Measurements from ENCODE around the gene EML2. TPM values are rescaled to one million over a fixed set of nuclear protein-coding genes. Genes with fewer than 3 reads are reported as not detected.

Gene EML2
- total RNA-seq, 2 donors from 2014 or later = 25.7 to 60.6 TPM

GRCh38 chr19:45571457-45572220 is 67.6 kb downstream of the EML2 start:
- 76 to 78% methylated on average over 8 of the region's 8 CpGs for WGBS, 2 donors
- no peak for TF ChIP-seq POLR2A (IDR thresholded peaks at IDR 0.05)
- TF ChIP-seq CTCF (IDR thresholded peaks at IDR 0.05) = no peak
- Histone ChIP-seq H3K4me1 (peaks cover 22% of the 10 kb centered on the region), H3K9me3 (no peaks in the 10 kb centered on the region), H3K36me3 (replicated peaks in 1 of 2; ENCODE audit: insufficient read depth in 1 of 2, low read depth in 2 of 2) (no peaks in the 10 kb centered on the region), H3K27me3 (no peaks in the 10 kb centered on the region), H3K4me3 (no peak overlapping the region), H3K27ac (no peak overlapping the region)
- intact Hi-C loops (cut with DNase I) = loop anchor here (10.0 kb wide), 1 partner anchor 57 kb away; no protein-coding TSS in a partner anchor
- no peak for ATAC-seq
- no peak for DNase-seq

- intact Hi-C loops (cut with DNase I) = loop anchor here (10.0 kb wide), 1 partner anchor 55 kb away; no protein-coding TSS in a partner anchor
- no peak overlapping the region for H3K4me3 ChIP-seq
- H3K4me1 ChIP-seq = peaks cover 5% of the 10 kb centered on the region
- TF ChIP-seq CTCF (IDR thresholded peaks at IDR 0.05) = peak; percentile 54 to 72 (median 70)
- no peak for TF ChIP-seq POLR2A (IDR thresholded peaks at IDR 0.05)
- DNase-seq (peak; percentile 52 to 70 (median 67)), ATAC-seq (peak; percentile 76)
- H3K9me3 ChIP-seq = no peaks in the 10 kb centered on the region
- H3K27ac ChIP-seq = no peak overlapping the region
- no peaks in the 10 kb centered on the region for H3K36me3 ChIP-seq (replicated peaks in 1 of 2; ENCODE audit: insufficient read depth in 1 of 2, low read depth in 2 of 2)
- H3K27me3 ChIP-seq = no peaks in the 10 kb centered on the region
- 53 to 57% methylated on average over 15 of the region's 15 CpGs for WGBS, 2 donors
Observed at GRCh38 chr19:45569619-45570421, 69.4 kb downstream of the EML2 start.

- no peaks in the 10 kb centered on the region for H3K27me3 ChIP-seq
- ATAC-seq = peak; percentile 25
- H3K36me3 ChIP-seq (replicated peaks in 1 of 2; ENCODE audit: insufficient read depth in 1 of 2, low read depth in 2 of 2) = no peaks in the 10 kb centered on the region
- no peaks in the 10 kb centered on the region for H3K4me1 ChIP-seq
- intact Hi-C loops (cut with DNase I) = no loop called here
- no peak for DNase-seq
- H3K4me3 ChIP-seq = no peak overlapping the region
- no peak for TF ChIP-seq POLR2A (IDR thresholded peaks at IDR 0.05)
- no peak for TF ChIP-seq CTCF (IDR thresholded peaks at IDR 0.05)
- H3K27ac ChIP-seq = peak overlapping the region in 1 of 4 donors; percentile 46
- WGBS, 2 donors = 67 to 83% methylated on average over 1 to 3 of the region's 3 CpGs
- H3K9me3 ChIP-seq = no peaks in the 10 kb centered on the region
Observed at GRCh38 chr19:45568732-45569131, 70.5 kb downstream of the EML2 start.

GRCh38 chr19:45567609-45568008 is 71.6 kb downstream of the EML2 start:
- intact Hi-C loops (cut with DNase I) = no loop called here
- ATAC-seq = no peak
- H3K4me3 ChIP-seq = no peak overlapping the region

More at GRCh38 chr19:45567609-45568008, 71.6 kb downstream of the EML2 start:
- WGBS, 2 donors = 65 to 75% methylated on average over 2 of the region's 2 CpGs
- DNase-seq = no peak
- H3K4me1 ChIP-seq = no peaks in the 10 kb centered on the region
- no peak overlapping the region for H3K27ac ChIP-seq
- no peaks in the 10 kb centered on the region for H3K36me3 ChIP-seq (replicated peaks in 1 of 2; ENCODE audit: insufficient read depth in 1 of 2, low read depth in 2 of 2)
- TF ChIP-seq POLR2A (IDR thresholded peaks at IDR 0.05) (no peak), CTCF (IDR thresholded peaks at IDR 0.05) (no peak)
- H3K9me3 ChIP-seq = no peaks in the 10 kb centered on the region
- H3K27me3 ChIP-seq = no peaks in the 10 kb centered on the region
